Progenitor cell of endocrine pancreas (in vitro differentiated cells): ENCODE results near the gene COBLL1. TPM values are rescaled to one million over a fixed set of nuclear protein-coding genes. Genes with fewer than 3 reads are reported as not detected.
A peak's percentile ranks its signal among the peaks of the same experiment; 100 is the strongest.

Experiments
- DNase-seq: peaks from one replicate; pipeline ENCODE4 v3.0.0; 2021; ENCODE audit warnings: low spot score; ENCODE audit not compliant: unreplicated experiment
- H3K27ac Mint-ChIP-seq: 2 replicates; pipeline ENCODE4 v1.8.0; 2021; ENCODE audit warnings: mild to moderate bottlenecking, moderate library complexity, mixed read lengths
- H3K27me3 Mint-ChIP-seq: 2 replicates; pipeline ENCODE4 v1.8.0; 2021; ENCODE audit warnings: mixed read lengths
- H3K36me3 Mint-ChIP-seq: 2 replicates; pipeline ENCODE4 v1.8.0; 2022; ENCODE audit warnings: mixed read lengths; ENCODE audit not compliant: insufficient read depth
- H3K4me1 Mint-ChIP-seq: 2 replicates; pipeline ENCODE4 v1.8.0; 2021; ENCODE audit warnings: low read depth, mixed read lengths
- H3K4me3 Mint-ChIP-seq: 2 replicates; pipeline ENCODE4 v1.8.0; 2021; ENCODE audit warnings: low read depth, mild to moderate bottlenecking, moderate library complexity, mixed read lengths
- H3K9me3 Mint-ChIP-seq: 2 replicates; pipeline ENCODE4 v1.8.0; 2021; ENCODE audit warnings: low read depth, mixed read lengths
- total RNA-seq: library from RNA; stranded (reverse); gene quantifications from 2 replicates; pipeline ENCODE4 v1.2.1, GENCODE V29; 2021
- TF ChIP-seq, protein P1 (sequence below): fragments of 200-600 bp; sonication (generic); IDR thresholded peaks from one replicate; pipeline ENCODE4 v1.5.0; 2021; ENCODE audit warnings: antibody characterized with exemption, mild to moderate bottlenecking; ENCODE audit not compliant: unreplicated experiment

The COBLL1 gene
- total RNA-seq, 1 donor from 2014 or later = 80.9 TPM

DNA sequence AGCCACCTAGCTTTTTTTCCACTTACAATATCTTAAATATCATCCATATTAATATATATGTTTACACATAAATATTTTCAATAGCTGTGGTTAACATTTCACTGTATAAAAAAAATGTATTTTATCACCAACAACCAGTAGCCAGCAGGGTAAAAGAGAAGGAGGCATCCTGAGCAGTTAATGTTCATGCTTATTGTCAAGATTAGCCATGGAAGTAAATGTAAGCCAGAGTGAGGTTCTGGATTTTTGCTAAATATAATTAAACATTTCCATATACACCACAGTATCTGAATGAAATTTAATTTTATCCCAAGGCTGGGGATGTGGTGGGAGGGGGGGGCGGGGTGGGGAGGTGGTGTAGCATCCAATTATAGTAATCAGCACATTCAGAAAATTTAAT lies 140.1 kb downstream of the COBLL1 start:
- TF ChIP-seq, protein P1, sequence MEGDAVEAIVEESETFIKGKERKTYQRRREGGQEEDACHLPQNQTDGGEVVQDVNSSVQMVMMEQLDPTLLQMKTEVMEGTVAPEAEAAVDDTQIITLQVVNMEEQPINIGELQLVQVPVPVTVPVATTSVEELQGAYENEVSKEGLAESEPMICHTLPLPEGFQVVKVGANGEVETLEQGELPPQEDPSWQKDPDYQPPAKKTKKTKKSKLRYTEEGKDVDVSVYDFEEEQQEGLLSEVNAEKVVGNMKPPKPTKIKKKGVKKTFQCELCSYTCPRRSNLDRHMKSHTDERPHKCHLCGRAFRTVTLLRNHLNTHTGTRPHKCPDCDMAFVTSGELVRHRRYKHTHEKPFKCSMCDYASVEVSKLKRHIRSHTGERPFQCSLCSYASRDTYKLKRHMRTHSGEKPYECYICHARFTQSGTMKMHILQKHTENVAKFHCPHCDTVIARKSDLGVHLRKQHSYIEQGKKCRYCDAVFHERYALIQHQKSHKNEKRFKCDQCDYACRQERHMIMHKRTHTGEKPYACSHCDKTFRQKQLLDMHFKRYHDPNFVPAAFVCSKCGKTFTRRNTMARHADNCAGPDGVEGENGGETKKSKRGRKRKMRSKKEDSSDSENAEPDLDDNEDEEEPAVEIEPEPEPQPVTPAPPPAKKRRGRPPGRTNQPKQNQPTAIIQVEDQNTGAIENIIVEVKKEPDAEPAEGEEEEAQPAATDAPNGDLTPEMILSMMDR = no peak
- no peaks in the 10 kb centered on the region for H3K9me3 Mint-ChIP-seq
- no peak for DNase-seq
- H3K4me1 Mint-ChIP-seq = peaks cover 33% of the 10 kb centered on the region
- H3K36me3 Mint-ChIP-seq = peaks cover 22% of the 10 kb centered on the region
- H3K27me3 Mint-ChIP-seq = no peaks in the 10 kb centered on the region
- H3K4me3 Mint-ChIP-seq = no peak overlapping the region
- H3K27ac Mint-ChIP-seq = no peak overlapping the region

DNA sequence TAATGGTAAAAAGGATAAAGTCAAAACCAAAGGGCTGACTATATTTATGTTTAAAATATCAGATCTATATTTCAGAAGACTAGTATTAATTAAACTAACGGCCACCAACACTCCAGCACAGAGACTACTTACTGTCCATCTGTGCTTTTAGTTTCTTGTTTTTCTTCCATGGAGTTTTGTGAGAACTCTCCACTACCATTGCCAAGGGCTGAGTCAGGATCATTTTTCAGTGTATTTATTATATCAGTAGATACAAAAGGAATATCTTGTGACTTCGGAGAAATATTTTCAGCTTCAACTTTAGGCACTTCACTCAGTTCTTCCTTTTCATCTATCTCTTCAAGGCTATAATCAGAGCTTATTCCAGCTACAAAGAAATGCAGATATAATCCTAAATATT lies 141.2 kb downstream of the COBLL1 start:
- H3K4me1 Mint-ChIP-seq = peaks cover 31% of the 10 kb centered on the region
- no peaks in the 10 kb centered on the region for H3K9me3 Mint-ChIP-seq
- H3K27ac Mint-ChIP-seq = no peak overlapping the region
- no peak overlapping the region for H3K4me3 Mint-ChIP-seq
- no peaks in the 10 kb centered on the region for H3K27me3 Mint-ChIP-seq
- TF ChIP-seq, protein P1 = no peak
- peaks cover 24% of the 10 kb centered on the region for H3K36me3 Mint-ChIP-seq
- no peak for DNase-seq

DNA sequence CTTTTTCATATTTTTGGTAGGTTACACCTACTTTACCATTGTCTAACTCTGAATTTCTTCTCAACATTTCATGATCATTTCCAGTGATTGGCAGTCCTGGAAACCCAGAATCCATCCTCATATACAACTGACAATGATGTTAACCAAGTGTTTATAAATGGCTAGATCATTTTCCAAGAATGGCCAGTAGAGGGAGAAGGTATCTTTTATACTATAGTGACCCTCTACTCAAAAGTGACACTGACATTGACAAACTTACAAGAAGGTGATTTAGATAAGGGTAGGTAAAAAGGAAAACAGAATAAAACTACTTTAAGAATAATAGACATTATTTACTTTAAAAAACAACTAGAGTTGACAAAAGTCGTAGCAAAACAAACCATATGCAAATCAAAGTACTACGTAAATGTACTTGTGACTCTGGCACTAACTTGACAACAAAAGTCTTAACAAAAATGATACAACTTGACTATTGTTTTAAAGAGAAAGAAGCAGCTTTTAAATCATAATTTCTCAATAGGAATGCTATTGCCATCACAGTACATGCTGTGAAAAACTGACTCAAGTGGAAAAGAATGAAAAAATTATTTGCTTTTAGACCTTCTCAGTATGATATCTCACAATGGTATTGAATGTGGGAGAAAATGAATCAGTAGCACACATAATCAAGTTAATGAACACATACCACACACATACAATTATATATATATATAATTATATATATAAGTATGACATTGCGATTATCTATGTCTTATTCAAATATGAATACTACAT lies 143.7 kb downstream of the COBLL1 start:
- peaks cover 28% of the 10 kb centered on the region for H3K36me3 Mint-ChIP-seq
- no peak for DNase-seq
- H3K4me3 Mint-ChIP-seq = no peak overlapping the region
- H3K27me3 Mint-ChIP-seq = no peaks in the 10 kb centered on the region
- H3K27ac Mint-ChIP-seq = no peak overlapping the region
- H3K4me1 Mint-ChIP-seq = peaks cover 40% of the 10 kb centered on the region
- H3K9me3 Mint-ChIP-seq = no peaks in the 10 kb centered on the region
- TF ChIP-seq, protein P1 = peak; percentile 70

DNA sequence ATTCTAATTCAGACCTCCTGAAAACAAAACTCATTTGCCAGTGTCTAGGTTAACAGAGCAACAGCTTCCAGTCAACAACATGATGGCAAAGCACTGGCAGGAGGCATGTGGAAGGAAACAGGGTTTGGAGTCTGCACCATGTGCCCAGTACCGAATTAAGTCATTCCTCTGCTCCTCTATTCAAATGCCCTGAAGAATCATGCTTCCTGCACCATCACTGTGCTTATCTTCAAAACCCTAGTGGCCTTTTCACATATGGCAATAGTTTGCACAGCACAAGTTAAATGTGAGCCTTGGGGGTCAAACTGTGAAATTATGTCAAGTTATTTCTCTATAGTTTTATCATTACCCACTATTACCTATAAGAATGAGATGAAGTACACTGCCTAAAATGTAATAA lies 145.0 kb downstream of the COBLL1 start:
- peaks cover 28% of the 10 kb centered on the region for H3K36me3 Mint-ChIP-seq
- no peaks in the 10 kb centered on the region for H3K27me3 Mint-ChIP-seq
- TF ChIP-seq, protein P1 = peak; percentile 43
- no peak for DNase-seq
- H3K27ac Mint-ChIP-seq = no peak overlapping the region
- peak overlapping the region; percentile 65 for H3K4me3 Mint-ChIP-seq
- peaks cover 44% of the 10 kb centered on the region for H3K4me1 Mint-ChIP-seq
- H3K9me3 Mint-ChIP-seq = no peaks in the 10 kb centered on the region

DNA sequence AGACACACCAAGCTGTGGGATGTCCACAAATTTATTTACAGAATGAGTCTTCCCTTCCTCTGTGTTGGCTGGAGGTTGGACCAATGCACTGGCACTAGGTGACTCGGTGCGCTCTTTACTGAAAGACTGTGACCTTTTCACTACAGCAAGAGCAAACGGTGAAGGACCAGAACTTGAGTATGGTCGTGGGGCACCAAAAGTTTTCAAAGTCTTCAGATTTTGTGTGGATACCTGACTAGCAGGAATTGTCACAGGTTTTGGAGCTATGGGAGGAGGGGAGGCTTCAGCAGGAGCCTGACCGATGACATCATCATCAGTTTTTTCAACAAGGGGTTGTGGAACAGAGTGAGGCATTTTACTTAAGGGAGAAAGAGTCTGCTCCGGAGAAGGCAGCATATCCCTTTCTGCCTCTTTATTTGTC lies 147.3 kb downstream of the COBLL1 start:
- Mint-ChIP-seq H3K27ac (peak overlapping the region; percentile 56), H3K27me3 (no peaks in the 10 kb centered on the region), H3K9me3 (no peaks in the 10 kb centered on the region), H3K4me1 (peaks cover 44% of the 10 kb centered on the region), H3K36me3 (peaks cover 39% of the 10 kb centered on the region), H3K4me3 (peak overlapping the region; percentile 66)
- DNase-seq = no peak
- TF ChIP-seq, protein P1 = no peak
